MCF 10A (cell line): ENCODE measurements around the gene STIMATE. TPM values are rescaled to one million over a fixed set of nuclear protein-coding genes. Genes with fewer than 3 reads are reported as not detected.

Experiments used
- BruUV-seq: library from RNA; stranded (reverse); fragments of 400-500 nt; replicated peaks from 2 replicates; lab custom pipeline; 2021; lab: Mats Ljungman, UMichigan
- CTCF ChIA-PET: fragments of 300-600 bp; sonication (Branson Sonifier 250); formaldehyde crosslinking; extraction: SDS; loops from one replicate; lab custom pipeline; 2021; ENCODE audit warnings: antibody characterized with exemption, inconsistent platforms; lab: Yijun Ruan, JAX
- POLR2A ChIA-PET: fragments of 300-600, 350-650 bp; sonication (Branson Sonifier 250); formaldehyde crosslinking; extraction: SDS; loops from one replicate; lab custom pipeline; 2020; ENCODE audit warnings: antibody characterized with exemption, inconsistent platforms; lab: Yijun Ruan, JAX
- DNase-seq: peaks from one replicate; pipeline ENCODE4 v3.0.0-alpha.2; 2018; ENCODE audit not compliant: unreplicated experiment
- H3K27ac Mint-ChIP-seq: one replicate; pipeline ENCODE4 v1.8.0; 2022; ENCODE audit warnings: mild to moderate bottlenecking, low read depth, mixed read lengths; ENCODE audit not compliant: unreplicated experiment
- H3K27me3 Mint-ChIP-seq: one replicate; pipeline ENCODE4 v1.8.0; 2022; ENCODE audit warnings: mixed read lengths; ENCODE audit not compliant: insufficient read depth, unreplicated experiment
- H3K36me3 Mint-ChIP-seq: one replicate; pipeline ENCODE4 v1.8.0; 2022; ENCODE audit warnings: mild to moderate bottlenecking, moderate library complexity, mixed read lengths; ENCODE audit not compliant: insufficient read depth, unreplicated experiment
- H3K4me1 Mint-ChIP-seq: one replicate; pipeline ENCODE4 v1.8.0; 2022; ENCODE audit warnings: mixed read lengths; ENCODE audit not compliant: insufficient read depth, unreplicated experiment
- H3K4me3 Mint-ChIP-seq: one replicate; pipeline ENCODE4 v1.8.0; 2022; ENCODE audit warnings: mild to moderate bottlenecking, moderate library complexity, mixed read lengths; ENCODE audit not compliant: unreplicated experiment
- H3K9me3 Mint-ChIP-seq: one replicate; pipeline ENCODE4 v1.8.0; 2022; ENCODE audit warnings: mixed read lengths; ENCODE audit not compliant: unreplicated experiment
- intact Hi-C: fragments of 100-400 bp; cut with micrococcal nuclease; formaldehyde crosslinking; loops from 2 replicates; pipeline ENCODE4 v1.14.1; 2022
- total RNA-seq: library from RNA; stranded (reverse); gene quantifications from 2 replicates; pipeline ENCODE4 v1.2.3, GENCODE V29; 2022
- TF ChIP-seq, protein P1 (sequence below): fragments of 200-600 bp; IDR thresholded peaks from one replicate; pipeline ENCODE4 v1.8.0; 2022; ENCODE audit warnings: antibody characterized with exemption, mild to moderate bottlenecking; ENCODE audit not compliant: unreplicated experiment

STIMATE gene
- total RNA-seq, 1 experiment from 2014 or later, result 12.0 TPM

GRCh38 chr3:52873433-52874159, 23.8 kb downstream of the STIMATE start:
- ChIA-PET CTCF (interaction anchor here (0.6 to 0.8 kb wide), 2 partner anchors 413 to 1033 kb away, joined by 3 to 6 read pairs; no protein-coding TSS in a partner anchor), POLR2A (no interaction called here)
- Mint-ChIP-seq H3K4me3 (no peak overlapping the region), H3K4me1 (peaks cover 7% of the 10 kb centered on the region), H3K9me3 (no peaks in the 10 kb centered on the region), H3K27me3 (no peaks in the 10 kb centered on the region), H3K27ac (no peak overlapping the region), H3K36me3 (no peaks in the 10 kb centered on the region)
- DNase-seq, result peak; percentile 49
- intact Hi-C loops, result no loop called here
- TF ChIP-seq, protein P1, sequence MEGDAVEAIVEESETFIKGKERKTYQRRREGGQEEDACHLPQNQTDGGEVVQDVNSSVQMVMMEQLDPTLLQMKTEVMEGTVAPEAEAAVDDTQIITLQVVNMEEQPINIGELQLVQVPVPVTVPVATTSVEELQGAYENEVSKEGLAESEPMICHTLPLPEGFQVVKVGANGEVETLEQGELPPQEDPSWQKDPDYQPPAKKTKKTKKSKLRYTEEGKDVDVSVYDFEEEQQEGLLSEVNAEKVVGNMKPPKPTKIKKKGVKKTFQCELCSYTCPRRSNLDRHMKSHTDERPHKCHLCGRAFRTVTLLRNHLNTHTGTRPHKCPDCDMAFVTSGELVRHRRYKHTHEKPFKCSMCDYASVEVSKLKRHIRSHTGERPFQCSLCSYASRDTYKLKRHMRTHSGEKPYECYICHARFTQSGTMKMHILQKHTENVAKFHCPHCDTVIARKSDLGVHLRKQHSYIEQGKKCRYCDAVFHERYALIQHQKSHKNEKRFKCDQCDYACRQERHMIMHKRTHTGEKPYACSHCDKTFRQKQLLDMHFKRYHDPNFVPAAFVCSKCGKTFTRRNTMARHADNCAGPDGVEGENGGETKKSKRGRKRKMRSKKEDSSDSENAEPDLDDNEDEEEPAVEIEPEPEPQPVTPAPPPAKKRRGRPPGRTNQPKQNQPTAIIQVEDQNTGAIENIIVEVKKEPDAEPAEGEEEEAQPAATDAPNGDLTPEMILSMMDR, result no peak
- BruUV-seq, result no TSS peak

DNA sequence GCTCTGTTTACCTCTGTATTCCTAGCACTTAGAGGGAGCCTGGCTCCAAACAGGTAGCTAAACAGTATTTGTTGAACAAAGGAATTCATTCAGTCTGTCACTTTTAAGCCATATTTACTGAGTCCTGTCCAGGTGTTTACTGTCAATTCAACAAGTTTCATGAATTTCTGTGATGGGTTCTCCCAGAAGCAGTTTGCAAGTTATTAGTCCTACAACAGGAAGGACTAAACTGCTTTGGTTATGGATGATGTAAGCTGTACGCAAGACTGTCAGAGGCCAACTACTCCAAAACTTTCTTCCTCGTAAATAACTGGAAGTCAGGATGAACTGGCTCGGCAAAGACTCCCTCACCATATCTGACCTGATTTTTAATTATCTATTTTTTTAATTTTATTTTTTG, 25.1 kb downstream of the STIMATE start:
- no peaks in the 10 kb centered on the region for H3K9me3 Mint-ChIP-seq
- no peaks in the 10 kb centered on the region for H3K27me3 Mint-ChIP-seq
- no peak for DNase-seq
- H3K4me1 Mint-ChIP-seq, result peaks cover 7% of the 10 kb centered on the region
- H3K27ac Mint-ChIP-seq, result no peak overlapping the region
- intact Hi-C loops, result no loop called here
- TF ChIP-seq, protein P1, result no peak
- CTCF ChIA-PET, result interaction anchor here (0.7 to 1.1 kb wide), 3 partner anchors 40 to 292 kb away, joined by 3 to 4 read pairs (median 3); no protein-coding TSS in a partner anchor
- H3K4me3 Mint-ChIP-seq, result no peak overlapping the region
- no TSS peak for BruUV-seq
- no peaks in the 10 kb centered on the region for H3K36me3 Mint-ChIP-seq
- POLR2A ChIA-PET, result no interaction called here

DNA sequence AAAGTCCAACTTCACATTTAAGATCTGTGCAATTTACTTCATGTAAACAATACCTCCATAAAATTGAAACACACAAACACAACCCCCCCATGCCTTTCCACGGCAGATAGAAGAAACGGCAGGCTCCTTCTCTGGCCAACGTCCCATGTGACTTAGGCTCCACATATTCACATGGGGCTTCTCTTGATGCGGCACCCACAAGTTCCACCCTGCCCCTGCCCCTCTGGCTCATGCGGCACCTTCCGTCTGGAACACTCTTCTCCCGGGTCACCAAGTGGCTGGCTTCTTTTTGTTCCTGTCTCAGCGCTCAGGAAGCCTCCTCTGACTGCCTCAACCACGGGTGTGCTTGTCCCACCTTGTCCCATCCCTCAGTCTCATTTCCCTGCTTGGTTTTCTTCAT, 25.6 kb downstream of the STIMATE start:
- no TSS peak for BruUV-seq
- Mint-ChIP-seq H3K4me1 (peaks cover 7% of the 10 kb centered on the region), H3K36me3 (no peaks in the 10 kb centered on the region), H3K4me3 (no peak overlapping the region), H3K27ac (no peak overlapping the region), H3K9me3 (no peaks in the 10 kb centered on the region), H3K27me3 (no peaks in the 10 kb centered on the region)
- TF ChIP-seq, protein P1, result no peak
- ChIA-PET POLR2A (no interaction called here), CTCF (interaction anchor here (0.7 to 1.1 kb wide), 2 partner anchors 63 to 292 kb away, joined by 3 to 4 read pairs; no protein-coding TSS in a partner anchor)
- DNase-seq, result no peak
- intact Hi-C loops, result no loop called here

- DNase-seq, result no peak
- TF ChIP-seq, protein P1, result no peak
- BruUV-seq, result no TSS peak
- Mint-ChIP-seq H3K36me3 (no peaks in the 10 kb centered on the region), H3K9me3 (no peaks in the 10 kb centered on the region), H3K4me1 (peaks cover 7% of the 10 kb centered on the region), H3K27ac (no peak overlapping the region), H3K27me3 (no peaks in the 10 kb centered on the region), H3K4me3 (no peak overlapping the region)
- ChIA-PET CTCF (interaction anchor here (0.7 to 1.3 kb wide), 3 partner anchors 12 to 20 kb away, joined by 3 read pairs; no protein-coding TSS in a partner anchor), POLR2A (no interaction called here)
- intact Hi-C loops, result no loop called here
Measured at GRCh38 chr3:52870471-52870870, 26.9 kb downstream of the STIMATE start.
